H9 (cell line): ENCODE measurements around the gene KIF26B. TPM values are rescaled to one million over a fixed set of nuclear protein-coding genes. Genes with fewer than 3 reads are reported as not detected.

Experiments
- DNase-seq: peaks from one replicate; pipeline ENCODE4 v3.0.0-alpha.2; 2017
- H2AFZ ChIP-seq: one replicate; pipeline ENCODE4 v1.6.1; 2013; ENCODE audit warnings: mild to moderate bottlenecking, low read length, control low read depth, moderate library complexity
- H2AK5ac ChIP-seq: 2 replicates; pipeline ENCODE4 v1.6.1; 2013; ENCODE audit warnings: low read length, control low read depth, mixed read lengths; ENCODE audit not compliant: insufficient read length
- H2BK120ac ChIP-seq: one replicate; pipeline ENCODE4 v1.6.1; 2013; ENCODE audit warnings: low read depth, mild to moderate bottlenecking, low read length, control low read depth, inconsistent platforms; ENCODE audit not compliant: poor library complexity, severe bottlenecking
- H2BK12ac ChIP-seq: 2 replicates; pipeline ENCODE4 v1.6.1; 2013; ENCODE audit warnings: low read length, control low read depth, mixed read lengths, low read depth; ENCODE audit not compliant: insufficient read length
- H2BK15ac ChIP-seq: 2 replicates; pipeline ENCODE4 v1.6.1; 2013; ENCODE audit warnings: low read depth, low read length, control low read depth
- H2BK20ac ChIP-seq: one replicate; pipeline ENCODE4 v1.6.1; 2013; ENCODE audit warnings: low read depth, mild to moderate bottlenecking, low read length, control low read depth, inconsistent platforms; ENCODE audit not compliant: poor library complexity, severe bottlenecking
- H2BK5ac ChIP-seq: 2 replicates; pipeline ENCODE4 v1.6.1; 2013; ENCODE audit warnings: low read length, control low read depth, mixed read lengths; ENCODE audit not compliant: insufficient read length
- H3K14ac ChIP-seq: 2 replicates; pipeline ENCODE4 v1.6.1; 2013; ENCODE audit warnings: low read length, control low read depth; ENCODE audit not compliant: insufficient read depth
- H3K18ac ChIP-seq: 2 replicates; pipeline ENCODE4 v1.6.1; 2013; ENCODE audit warnings: low read depth, mild to moderate bottlenecking, mixed read lengths, low read length, control low read depth; ENCODE audit not compliant: insufficient read length
- H3K23ac ChIP-seq: 2 replicates; pipeline ENCODE4 v1.6.1; 2013; ENCODE audit warnings: low read length, control low read depth, mixed read lengths, low read depth; ENCODE audit not compliant: insufficient read length
- H3K23me2 ChIP-seq: 2 replicates; pipeline ENCODE4 v1.6.1; 2013; ENCODE audit warnings: low read depth, mild to moderate bottlenecking, mixed read lengths, low read length, control low read depth; ENCODE audit not compliant: insufficient read length, poor library complexity, severe bottlenecking
- H3K27ac ChIP-seq: 2 replicates; pipeline ENCODE4 v1.5.1; 2013; ENCODE audit warnings: low read length, control low read depth, mixed read lengths, low read depth; ENCODE audit not compliant: insufficient read length
- H3K27me3 ChIP-seq: 2 replicates; pipeline ENCODE4 v1.6.1; 2013; ENCODE audit warnings: low read length, control low read depth, inconsistent platforms; ENCODE audit not compliant: insufficient read depth
- H3K4ac ChIP-seq: 2 replicates; pipeline ENCODE4 v1.6.1; 2013; ENCODE audit warnings: low read depth, mild to moderate bottlenecking, control low read depth, inconsistent platforms, low read length, moderate library complexity
- H3K4me1 ChIP-seq: 2 replicates; pipeline ENCODE4 v1.6.1; 2013; ENCODE audit warnings: low read length, control low read depth, inconsistent platforms; ENCODE audit not compliant: insufficient read depth
- H3K4me2 ChIP-seq: 2 replicates; pipeline ENCODE4 v1.6.1; 2013; ENCODE audit warnings: low read length, control low read depth, mixed read lengths; ENCODE audit not compliant: insufficient read length, insufficient read depth
- H3K56ac ChIP-seq: 2 replicates; pipeline ENCODE4 v1.6.1; 2013; ENCODE audit warnings: low read depth, mild to moderate bottlenecking, mixed read lengths, low read length, control low read depth; ENCODE audit not compliant: insufficient read length
- H3K79me1 ChIP-seq: 2 replicates; pipeline ENCODE4 v1.6.1; 2013; ENCODE audit warnings: low read depth, mild to moderate bottlenecking, moderate library complexity, low read length, control low read depth, inconsistent platforms; ENCODE audit not compliant: insufficient read depth, poor library complexity, severe bottlenecking
- H3K79me2 ChIP-seq: 2 replicates; pipeline ENCODE4 v1.6.1; 2013; ENCODE audit warnings: low read length, control low read depth, inconsistent platforms; ENCODE audit not compliant: insufficient read depth
- H3K9ac ChIP-seq: 2 replicates; pipeline ENCODE4 v1.6.1; 2013; ENCODE audit warnings: low read length, control low read depth, mixed read lengths; ENCODE audit not compliant: insufficient read length; ENCODE audit errors: extremely low read depth
- H3K9me3 ChIP-seq: one replicate; pipeline ENCODE4 v1.6.1; 2013; ENCODE audit warnings: low read depth, low read length, inconsistent platforms; ENCODE audit not compliant: control insufficient read depth
- H3T11ph ChIP-seq: one replicate; pipeline ENCODE4 v1.6.1; 2013; ENCODE audit warnings: mild to moderate bottlenecking, low read length, control low read depth, inconsistent platforms
- H4K20me1 ChIP-seq: one replicate; pipeline ENCODE4 v1.6.1; 2013; ENCODE audit not compliant: control insufficient read depth, insufficient read length, insufficient read depth
- H4K5ac ChIP-seq: 2 replicates; pipeline ENCODE4 v1.6.1; 2013; ENCODE audit warnings: low read depth, mild to moderate bottlenecking, mixed read lengths, low read length, control low read depth; ENCODE audit not compliant: insufficient read length
- H4K8ac ChIP-seq: replicated peaks from 2 replicates; pipeline ENCODE4 v1.6.1; 2013; ENCODE audit warnings: low read length, control low read depth, mixed read lengths, low read depth; ENCODE audit not compliant: insufficient read length
- H4K91ac ChIP-seq: 2 replicates; pipeline ENCODE4 v1.6.1; 2013; ENCODE audit warnings: low read depth, mild to moderate bottlenecking, moderate library complexity, mixed read lengths, low read length, control low read depth; ENCODE audit not compliant: insufficient read length
- H3K27ac Mint-ChIP-seq, 3 experiments: 2 replicates in 2 of 3; 3 replicates in 1 of 3; pipeline ENCODE4 v1.8.0; 2020 to 2021; ENCODE audit warnings: mixed read lengths in 3 of 3, mild to moderate bottlenecking in 1 of 3, moderate library complexity in 1 of 3
- H3K27me3 Mint-ChIP-seq: 2 replicates; pipeline ENCODE4 v1.8.0; 2021; ENCODE audit warnings: low read depth, mild to moderate bottlenecking, moderate library complexity, mixed read lengths
- H3K36me3 Mint-ChIP-seq, 3 experiments: 2 replicates in 2 of 3; 3 replicates in 1 of 3; pipeline ENCODE4 v1.8.0; 2020 to 2021; ENCODE audit warnings: low read depth in 3 of 3, mixed read lengths in 3 of 3; ENCODE audit not compliant: insufficient read depth in 1 of 3
- H3K4me1 Mint-ChIP-seq, 2 experiments: 2 replicates each; pipeline ENCODE4 v1.8.0; 2020; ENCODE audit warnings: mixed read lengths in 2 of 2
- H3K4me3 Mint-ChIP-seq, 2 experiments: 2 replicates in 1 of 2; 3 replicates in 1 of 2; pipeline ENCODE4 v1.8.0; 2020 to 2021; ENCODE audit warnings: mild to moderate bottlenecking in 2 of 2, mixed read lengths in 2 of 2, moderate library complexity in 1 of 2
- H3K9me3 Mint-ChIP-seq, 2 experiments: 2 replicates in 1 of 2; 3 replicates in 1 of 2; pipeline ENCODE4 v1.8.0; 2020; ENCODE audit warnings: mild to moderate bottlenecking in 2 of 2, mixed read lengths in 2 of 2, moderate library complexity in 1 of 2
- CTCF ChIP-seq: fragments of 200-600 bp; sonication (generic); conservative IDR thresholded peaks from 3 replicates; pipeline ENCODE4 v1.8.0; 2021; ENCODE audit warnings: antibody characterized with exemption, mild to moderate bottlenecking
- WGBS: extraction: QIAGEN DNeasy Blood & Tissue Kit; methylation state at CpG from one replicate; pipeline ENCODE4 v1.1.7; 2013; ENCODE audit warnings: missing lambda C conversion rate, low lambda C conversion rate, mixed read lengths; ENCODE audit not compliant: insufficient read length; ENCODE audit errors: extremely low coverage; 5-methylcytosine and 5-hydroxymethylcytosine counted together
- total RNA-seq: library from RNA; stranded (reverse); gene quantifications from 2 replicates; pipeline ENCODE4 v1.2.1, GENCODE V29; 2021

Gene KIF26B
- total RNA-seq, 1 experiment from 2014 or later, result 0.13 TPM

DNA sequence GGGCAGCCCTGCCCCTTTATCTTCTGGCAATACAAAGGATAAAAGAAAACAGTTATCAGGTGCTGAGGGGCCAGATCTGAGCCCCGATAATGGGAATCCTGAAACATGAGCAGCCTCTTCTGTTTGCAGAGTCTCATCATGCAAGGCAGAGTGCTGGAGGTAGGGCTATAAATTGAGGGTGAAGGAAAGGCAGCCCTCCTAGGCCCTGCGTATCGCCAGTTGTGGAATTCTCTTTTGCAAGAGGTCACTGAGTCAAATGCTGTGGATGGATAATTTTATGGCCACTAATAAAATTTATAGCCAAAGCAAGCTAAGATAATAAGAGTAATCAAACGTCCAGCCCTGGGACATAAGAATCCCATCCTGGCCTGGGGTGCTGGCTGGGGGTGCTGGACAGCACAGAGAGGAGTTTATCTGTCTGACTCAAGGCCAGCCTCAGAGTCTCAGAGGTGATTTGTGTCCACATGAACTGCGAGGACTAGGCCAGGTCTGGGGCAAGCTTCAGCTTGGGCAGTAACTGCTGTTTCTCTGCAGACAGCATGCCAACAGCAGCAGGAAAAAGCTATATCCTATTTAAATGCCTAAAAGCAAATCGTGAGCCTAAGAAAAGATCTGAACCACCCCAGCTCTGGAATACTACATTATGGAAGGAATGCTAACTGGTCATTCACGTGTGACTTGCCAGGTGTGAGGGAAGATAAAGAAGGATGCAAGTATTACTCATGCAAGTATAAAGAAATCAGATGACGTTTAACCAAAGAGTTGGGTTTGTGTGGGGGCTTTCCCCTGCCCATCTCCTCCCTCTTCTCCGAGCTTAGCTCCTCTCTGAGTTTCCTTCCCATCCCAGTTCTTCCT lies 254.8 kb downstream of the KIF26B start:
- no peak overlapping the region for H2BK5ac ChIP-seq
- no peaks in the 10 kb centered on the region for H3K79me2 ChIP-seq
- no peak overlapping the region for H3K18ac ChIP-seq
- DNase-seq, result no peak
- no peak for TF ChIP-seq CTCF
- H3K4me1 ChIP-seq, result 0 out of 2 replicates have a peak, but pooled peaks cover under 1% of the 10 kb centered on the region
- H3K9ac ChIP-seq, result no peak overlapping the region
- H4K20me1 ChIP-seq, result no peaks in the 10 kb centered on the region
- H3K36me3 Mint-ChIP-seq, result no peaks in the 10 kb centered on the region
- no peak overlapping the region for H3K4me2 ChIP-seq
- H3K9me3 Mint-ChIP-seq, result no peaks in the 10 kb centered on the region
- no peak overlapping the region for H3T11ph ChIP-seq
- H3K27me3 ChIP-seq, result no peaks in the 10 kb centered on the region
- no peak overlapping the region for H3K23ac ChIP-seq
- H3K9me3 ChIP-seq, result no peaks in the 10 kb centered on the region
- no peaks in the 10 kb centered on the region for H3K79me1 ChIP-seq
- no peak overlapping the region for H3K4me3 Mint-ChIP-seq
- H3K4ac ChIP-seq, result no peak overlapping the region
- H2BK12ac ChIP-seq, result no peak overlapping the region
- no CpG with 5 or more reads among the region's 9 CpGs for WGBS
- H3K27ac Mint-ChIP-seq, result no peak overlapping the region; a peak in 1 of 7 replicates
- no peak overlapping the region for H4K5ac ChIP-seq
- H3K27me3 Mint-ChIP-seq, result no peaks in the 10 kb centered on the region
- no peaks in the 10 kb centered on the region for H3K23me2 ChIP-seq
- no peak overlapping the region; the same call in 1 of the 2 replicates for H3K14ac ChIP-seq
- no peak overlapping the region for H2BK120ac ChIP-seq
- H2BK15ac ChIP-seq, result no peak overlapping the region
- H4K91ac ChIP-seq, result no peak overlapping the region
- no peak overlapping the region for H3K56ac ChIP-seq
- no peak overlapping the region for H2AK5ac ChIP-seq
- H4K8ac ChIP-seq, result no peak overlapping the region
- no peak overlapping the region for H3K27ac ChIP-seq
- H2AFZ ChIP-seq, result no peak overlapping the region
- no peak overlapping the region for H2BK20ac ChIP-seq
- H3K4me1 Mint-ChIP-seq, result peaks cover 4% of the 10 kb centered on the region in 2 experiments
